H9 (cell line): Measurements from ENCODE around the gene SP6. TPM values are rescaled to one million over a fixed set of nuclear protein-coding genes. Genes with fewer than 3 reads are reported as not detected.

ENCODE experiments used
- DNase-seq: peaks from one replicate; pipeline ENCODE4 v3.0.0-alpha.2; 2017
- H2AFZ ChIP-seq: one replicate; pipeline ENCODE4 v1.6.1; 2013; ENCODE audit warnings: mild to moderate bottlenecking, low read length, control low read depth, moderate library complexity
- H2AK5ac ChIP-seq: 2 replicates; pipeline ENCODE4 v1.6.1; 2013; ENCODE audit warnings: low read length, control low read depth, mixed read lengths; ENCODE audit not compliant: insufficient read length
- H2BK120ac ChIP-seq: one replicate; pipeline ENCODE4 v1.6.1; 2013; ENCODE audit warnings: low read depth, mild to moderate bottlenecking, low read length, control low read depth, inconsistent platforms; ENCODE audit not compliant: poor library complexity, severe bottlenecking
- H2BK12ac ChIP-seq: 2 replicates; pipeline ENCODE4 v1.6.1; 2013; ENCODE audit warnings: low read length, control low read depth, mixed read lengths, low read depth; ENCODE audit not compliant: insufficient read length
- H2BK15ac ChIP-seq: 2 replicates; pipeline ENCODE4 v1.6.1; 2013; ENCODE audit warnings: low read depth, low read length, control low read depth
- H2BK20ac ChIP-seq: one replicate; pipeline ENCODE4 v1.6.1; 2013; ENCODE audit warnings: low read depth, mild to moderate bottlenecking, low read length, control low read depth, inconsistent platforms; ENCODE audit not compliant: poor library complexity, severe bottlenecking
- H2BK5ac ChIP-seq: 2 replicates; pipeline ENCODE4 v1.6.1; 2013; ENCODE audit warnings: low read length, control low read depth, mixed read lengths; ENCODE audit not compliant: insufficient read length
- H3K14ac ChIP-seq: 2 replicates; pipeline ENCODE4 v1.6.1; 2013; ENCODE audit warnings: low read length, control low read depth; ENCODE audit not compliant: insufficient read depth
- H3K18ac ChIP-seq: 2 replicates; pipeline ENCODE4 v1.6.1; 2013; ENCODE audit warnings: low read depth, mild to moderate bottlenecking, mixed read lengths, low read length, control low read depth; ENCODE audit not compliant: insufficient read length
- H3K23ac ChIP-seq: 2 replicates; pipeline ENCODE4 v1.6.1; 2013; ENCODE audit warnings: low read length, control low read depth, mixed read lengths, low read depth; ENCODE audit not compliant: insufficient read length
- H3K23me2 ChIP-seq: 2 replicates; pipeline ENCODE4 v1.6.1; 2013; ENCODE audit warnings: low read depth, mild to moderate bottlenecking, mixed read lengths, low read length, control low read depth; ENCODE audit not compliant: insufficient read length, poor library complexity, severe bottlenecking
- H3K27ac ChIP-seq: 2 replicates; pipeline ENCODE4 v1.5.1; 2013; ENCODE audit warnings: low read length, control low read depth, mixed read lengths, low read depth; ENCODE audit not compliant: insufficient read length
- H3K27me3 ChIP-seq: 2 replicates; pipeline ENCODE4 v1.6.1; 2013; ENCODE audit warnings: low read length, control low read depth, inconsistent platforms; ENCODE audit not compliant: insufficient read depth
- H3K4ac ChIP-seq: 2 replicates; pipeline ENCODE4 v1.6.1; 2013; ENCODE audit warnings: low read depth, mild to moderate bottlenecking, control low read depth, inconsistent platforms, low read length, moderate library complexity
- H3K4me1 ChIP-seq: 2 replicates; pipeline ENCODE4 v1.6.1; 2013; ENCODE audit warnings: low read length, control low read depth, inconsistent platforms; ENCODE audit not compliant: insufficient read depth
- H3K4me2 ChIP-seq: 2 replicates; pipeline ENCODE4 v1.6.1; 2013; ENCODE audit warnings: low read length, control low read depth, mixed read lengths; ENCODE audit not compliant: insufficient read length, insufficient read depth
- H3K56ac ChIP-seq: 2 replicates; pipeline ENCODE4 v1.6.1; 2013; ENCODE audit warnings: low read depth, mild to moderate bottlenecking, mixed read lengths, low read length, control low read depth; ENCODE audit not compliant: insufficient read length
- H3K79me1 ChIP-seq: 2 replicates; pipeline ENCODE4 v1.6.1; 2013; ENCODE audit warnings: low read depth, mild to moderate bottlenecking, moderate library complexity, low read length, control low read depth, inconsistent platforms; ENCODE audit not compliant: insufficient read depth, poor library complexity, severe bottlenecking
- H3K79me2 ChIP-seq: 2 replicates; pipeline ENCODE4 v1.6.1; 2013; ENCODE audit warnings: low read length, control low read depth, inconsistent platforms; ENCODE audit not compliant: insufficient read depth
- H3K9ac ChIP-seq: 2 replicates; pipeline ENCODE4 v1.6.1; 2013; ENCODE audit warnings: low read length, control low read depth, mixed read lengths; ENCODE audit not compliant: insufficient read length; ENCODE audit errors: extremely low read depth
- H3K9me3 ChIP-seq: one replicate; pipeline ENCODE4 v1.6.1; 2013; ENCODE audit warnings: low read depth, low read length, inconsistent platforms; ENCODE audit not compliant: control insufficient read depth
- H3T11ph ChIP-seq: one replicate; pipeline ENCODE4 v1.6.1; 2013; ENCODE audit warnings: mild to moderate bottlenecking, low read length, control low read depth, inconsistent platforms
- H4K20me1 ChIP-seq: one replicate; pipeline ENCODE4 v1.6.1; 2013; ENCODE audit not compliant: control insufficient read depth, insufficient read length, insufficient read depth
- H4K5ac ChIP-seq: 2 replicates; pipeline ENCODE4 v1.6.1; 2013; ENCODE audit warnings: low read depth, mild to moderate bottlenecking, mixed read lengths, low read length, control low read depth; ENCODE audit not compliant: insufficient read length
- H4K8ac ChIP-seq: replicated peaks from 2 replicates; pipeline ENCODE4 v1.6.1; 2013; ENCODE audit warnings: low read length, control low read depth, mixed read lengths, low read depth; ENCODE audit not compliant: insufficient read length
- H4K91ac ChIP-seq: 2 replicates; pipeline ENCODE4 v1.6.1; 2013; ENCODE audit warnings: low read depth, mild to moderate bottlenecking, moderate library complexity, mixed read lengths, low read length, control low read depth; ENCODE audit not compliant: insufficient read length
- H3K27ac Mint-ChIP-seq, 3 experiments: 2 replicates in 2 of 3; 3 replicates in 1 of 3; pipeline ENCODE4 v1.8.0; 2020 to 2021; ENCODE audit warnings: mixed read lengths in 3 of 3, mild to moderate bottlenecking in 1 of 3, moderate library complexity in 1 of 3
- H3K27me3 Mint-ChIP-seq: 2 replicates; pipeline ENCODE4 v1.8.0; 2021; ENCODE audit warnings: low read depth, mild to moderate bottlenecking, moderate library complexity, mixed read lengths
- H3K36me3 Mint-ChIP-seq, 3 experiments: 2 replicates in 2 of 3; 3 replicates in 1 of 3; pipeline ENCODE4 v1.8.0; 2020 to 2021; ENCODE audit warnings: low read depth in 3 of 3, mixed read lengths in 3 of 3; ENCODE audit not compliant: insufficient read depth in 1 of 3
- H3K4me1 Mint-ChIP-seq, 2 experiments: 2 replicates each; pipeline ENCODE4 v1.8.0; 2020; ENCODE audit warnings: mixed read lengths in 2 of 2
- H3K4me3 Mint-ChIP-seq, 2 experiments: 2 replicates in 1 of 2; 3 replicates in 1 of 2; pipeline ENCODE4 v1.8.0; 2020 to 2021; ENCODE audit warnings: mild to moderate bottlenecking in 2 of 2, mixed read lengths in 2 of 2, moderate library complexity in 1 of 2
- H3K9me3 Mint-ChIP-seq, 2 experiments: 2 replicates in 1 of 2; 3 replicates in 1 of 2; pipeline ENCODE4 v1.8.0; 2020; ENCODE audit warnings: mild to moderate bottlenecking in 2 of 2, mixed read lengths in 2 of 2, moderate library complexity in 1 of 2
- WGBS: extraction: QIAGEN DNeasy Blood & Tissue Kit; methylation state at CpG from one replicate; pipeline ENCODE4 v1.1.7; 2013; ENCODE audit warnings: missing lambda C conversion rate, low lambda C conversion rate, mixed read lengths; ENCODE audit not compliant: insufficient read length; ENCODE audit errors: extremely low coverage; 5-methylcytosine and 5-hydroxymethylcytosine counted together
- total RNA-seq: library from RNA; stranded (reverse); gene quantifications from 2 replicates; pipeline ENCODE4 v1.2.1, GENCODE V29; 2021
- TF ChIP-seq, protein P1 (sequence below): fragments of 200-600 bp; sonication (generic); conservative IDR thresholded peaks from 3 replicates; pipeline ENCODE4 v1.8.0; 2021; ENCODE audit warnings: antibody characterized with exemption, mild to moderate bottlenecking

Gene SP6
- total RNA-seq, 1 experiment from 2014 or later: 0.90 TPM

DNA sequence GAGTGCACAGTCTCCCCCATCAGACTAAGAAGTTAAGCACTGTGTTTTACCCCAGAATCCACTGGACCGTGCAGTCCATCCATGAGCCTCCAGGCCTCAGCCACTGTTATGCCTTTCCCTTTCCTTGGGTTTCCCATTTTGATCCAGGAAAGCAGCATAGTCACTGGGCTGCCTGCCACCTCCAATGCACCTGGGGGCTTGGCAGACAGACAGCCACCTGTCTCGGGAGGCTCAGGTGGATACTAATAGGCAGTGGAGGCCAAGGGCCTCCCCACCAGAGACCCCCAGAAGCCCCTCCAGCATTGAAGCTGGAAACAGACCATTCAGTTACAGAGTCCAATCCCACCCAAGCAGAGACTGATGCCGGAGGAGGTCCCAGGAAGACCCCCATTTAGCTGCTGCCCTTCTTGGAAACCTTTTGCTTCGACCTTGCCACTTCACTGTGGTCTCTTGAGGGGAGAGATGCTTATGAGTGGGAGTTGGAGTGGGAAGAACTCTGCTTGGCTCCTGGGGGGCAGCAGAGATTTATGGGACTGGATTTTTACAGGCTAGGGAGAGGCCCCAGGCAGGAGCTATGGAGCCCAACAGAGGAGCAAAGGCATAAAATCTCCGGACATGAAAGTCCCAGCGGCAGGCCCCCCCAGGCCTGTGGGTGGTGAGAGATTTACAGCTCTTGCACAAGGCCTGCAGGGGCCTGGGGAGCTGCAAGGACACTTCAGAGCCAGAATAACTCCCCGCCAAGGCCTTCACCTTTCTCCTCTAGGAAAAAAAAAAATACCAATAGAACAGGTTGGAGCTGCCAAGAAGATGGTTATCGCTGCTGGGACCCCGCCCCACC, 32.8 kb upstream of the SP6 start:
- Mint-ChIP-seq H3K36me3 (no peaks in the 10 kb centered on the region), H3K9me3 (no peaks in the 10 kb centered on the region), H3K27me3 (peaks cover 24% of the 10 kb centered on the region), H3K4me3 (no peak overlapping the region), H3K4me1 (peaks cover 21 to 28% of the 10 kb centered on the region in 2 experiments), H3K27ac (peak overlapping the region in 1 of 3 experiments; percentile 25; a peak in 1 of 7 replicates)
- H3K4ac ChIP-seq: no peak overlapping the region
- no peak overlapping the region for H2AK5ac ChIP-seq
- H4K20me1 ChIP-seq: no peaks in the 10 kb centered on the region
- no peak overlapping the region for H3K56ac ChIP-seq
- H2BK20ac ChIP-seq: no peak overlapping the region
- H4K8ac ChIP-seq: no peak overlapping the region
- no CpG with 5 or more reads among the region's 9 CpGs for WGBS
- H2BK12ac ChIP-seq: no peak overlapping the region
- no peaks in the 10 kb centered on the region; the same call in 1 of the 2 replicates for H3K4me1 ChIP-seq
- no peaks in the 10 kb centered on the region for H3K9me3 ChIP-seq
- no peak overlapping the region for H3K4me2 ChIP-seq
- no peaks in the 10 kb centered on the region for H3K23me2 ChIP-seq
- H2BK15ac ChIP-seq: no peak overlapping the region
- no peak overlapping the region for H3T11ph ChIP-seq
- H4K91ac ChIP-seq: no peak overlapping the region
- no peak overlapping the region for H3K27ac ChIP-seq
- H2BK5ac ChIP-seq: no peak overlapping the region
- H3K9ac ChIP-seq: no peak overlapping the region
- no peak for DNase-seq
- H2AFZ ChIP-seq: no peak overlapping the region
- no peaks in the 10 kb centered on the region for H3K79me1 ChIP-seq
- H3K18ac ChIP-seq: no peak overlapping the region
- no peaks in the 10 kb centered on the region; the same call in 1 of the 2 replicates for H3K27me3 ChIP-seq
- no peak overlapping the region for H3K23ac ChIP-seq
- TF ChIP-seq, protein P1, sequence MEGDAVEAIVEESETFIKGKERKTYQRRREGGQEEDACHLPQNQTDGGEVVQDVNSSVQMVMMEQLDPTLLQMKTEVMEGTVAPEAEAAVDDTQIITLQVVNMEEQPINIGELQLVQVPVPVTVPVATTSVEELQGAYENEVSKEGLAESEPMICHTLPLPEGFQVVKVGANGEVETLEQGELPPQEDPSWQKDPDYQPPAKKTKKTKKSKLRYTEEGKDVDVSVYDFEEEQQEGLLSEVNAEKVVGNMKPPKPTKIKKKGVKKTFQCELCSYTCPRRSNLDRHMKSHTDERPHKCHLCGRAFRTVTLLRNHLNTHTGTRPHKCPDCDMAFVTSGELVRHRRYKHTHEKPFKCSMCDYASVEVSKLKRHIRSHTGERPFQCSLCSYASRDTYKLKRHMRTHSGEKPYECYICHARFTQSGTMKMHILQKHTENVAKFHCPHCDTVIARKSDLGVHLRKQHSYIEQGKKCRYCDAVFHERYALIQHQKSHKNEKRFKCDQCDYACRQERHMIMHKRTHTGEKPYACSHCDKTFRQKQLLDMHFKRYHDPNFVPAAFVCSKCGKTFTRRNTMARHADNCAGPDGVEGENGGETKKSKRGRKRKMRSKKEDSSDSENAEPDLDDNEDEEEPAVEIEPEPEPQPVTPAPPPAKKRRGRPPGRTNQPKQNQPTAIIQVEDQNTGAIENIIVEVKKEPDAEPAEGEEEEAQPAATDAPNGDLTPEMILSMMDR: no peak
- no peak overlapping the region for H4K5ac ChIP-seq
- no peak overlapping the region for H3K14ac ChIP-seq
- H3K79me2 ChIP-seq: no peaks in the 10 kb centered on the region
- no peak overlapping the region for H2BK120ac ChIP-seq
